GM20000 (cell line): Measurements from ENCODE around the gene ARHGAP23.

Experiments used
- DNase-seq: peaks from one replicate; pipeline ENCODE4 v3.0.0; 2012; ENCODE audit warnings: low spot score
- TF ChIP-seq, protein P1 (sequence below): IDR thresholded peaks from 2 replicates; pipeline ENCODE4 v1.5.1; 2012; ENCODE audit warnings: mild to moderate bottlenecking, control low read depth; ENCODE audit errors: extremely low read depth, missing control alignments

The ARHGAP23 gene

DNA sequence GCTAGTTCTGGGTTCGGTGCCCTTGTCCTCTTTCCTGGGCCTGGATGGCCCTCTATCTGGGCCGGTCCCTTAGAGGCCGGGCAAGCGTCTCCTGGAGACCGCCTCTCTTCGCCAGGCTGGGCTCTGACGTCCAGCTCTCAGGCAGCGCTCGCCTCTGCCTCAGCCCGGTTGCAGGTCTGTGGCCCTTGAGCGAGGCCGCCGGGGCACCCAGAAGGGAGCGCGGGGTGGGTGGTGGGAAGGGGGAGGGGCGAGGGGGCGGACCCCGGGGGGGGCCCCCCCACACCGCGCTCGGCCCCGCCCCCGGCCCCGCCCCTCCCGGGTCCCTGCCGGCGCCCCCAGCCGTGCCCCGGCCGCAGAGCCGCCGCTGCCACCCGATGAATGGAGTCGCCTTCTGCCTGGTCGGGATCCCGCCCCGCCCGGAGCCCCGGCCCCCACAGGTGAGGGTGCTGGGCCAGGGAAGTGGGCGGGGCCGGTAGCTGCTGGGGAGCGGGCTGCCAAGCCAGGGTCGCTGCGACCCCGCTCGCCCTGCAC, at the start of gene ARHGAP23:
ARHGAP23 (plus strand) TSS at position 353 of the 531 bp plus-strand sequence; CDS start at position 375, 22 bp downstream.
- TF ChIP-seq, protein P1, sequence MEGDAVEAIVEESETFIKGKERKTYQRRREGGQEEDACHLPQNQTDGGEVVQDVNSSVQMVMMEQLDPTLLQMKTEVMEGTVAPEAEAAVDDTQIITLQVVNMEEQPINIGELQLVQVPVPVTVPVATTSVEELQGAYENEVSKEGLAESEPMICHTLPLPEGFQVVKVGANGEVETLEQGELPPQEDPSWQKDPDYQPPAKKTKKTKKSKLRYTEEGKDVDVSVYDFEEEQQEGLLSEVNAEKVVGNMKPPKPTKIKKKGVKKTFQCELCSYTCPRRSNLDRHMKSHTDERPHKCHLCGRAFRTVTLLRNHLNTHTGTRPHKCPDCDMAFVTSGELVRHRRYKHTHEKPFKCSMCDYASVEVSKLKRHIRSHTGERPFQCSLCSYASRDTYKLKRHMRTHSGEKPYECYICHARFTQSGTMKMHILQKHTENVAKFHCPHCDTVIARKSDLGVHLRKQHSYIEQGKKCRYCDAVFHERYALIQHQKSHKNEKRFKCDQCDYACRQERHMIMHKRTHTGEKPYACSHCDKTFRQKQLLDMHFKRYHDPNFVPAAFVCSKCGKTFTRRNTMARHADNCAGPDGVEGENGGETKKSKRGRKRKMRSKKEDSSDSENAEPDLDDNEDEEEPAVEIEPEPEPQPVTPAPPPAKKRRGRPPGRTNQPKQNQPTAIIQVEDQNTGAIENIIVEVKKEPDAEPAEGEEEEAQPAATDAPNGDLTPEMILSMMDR = no peak
- peak; percentile 76 for DNase-seq

DNA sequence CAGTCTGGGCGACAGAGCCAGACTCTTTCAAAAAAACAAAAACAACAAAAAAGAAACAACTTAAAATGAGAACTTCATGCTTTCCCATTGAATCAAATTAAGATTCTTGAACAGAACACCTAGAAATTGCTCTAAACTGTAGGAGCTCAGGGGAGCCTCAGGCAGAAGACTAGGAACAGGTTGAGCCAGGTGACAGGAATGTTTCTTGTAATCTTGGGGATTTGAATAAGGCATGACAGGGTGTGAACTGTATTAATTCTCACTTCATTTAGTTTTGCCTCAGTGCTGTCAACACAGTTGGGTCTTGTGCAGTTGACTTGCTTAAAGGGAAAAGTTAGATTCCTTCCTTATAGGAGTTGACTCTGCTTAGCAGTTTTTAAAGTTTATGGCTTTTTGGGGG, 48.8 kb upstream of the ARHGAP23 start:
- no peak for DNase-seq
- TF ChIP-seq, protein P1 = no peak

DNA sequence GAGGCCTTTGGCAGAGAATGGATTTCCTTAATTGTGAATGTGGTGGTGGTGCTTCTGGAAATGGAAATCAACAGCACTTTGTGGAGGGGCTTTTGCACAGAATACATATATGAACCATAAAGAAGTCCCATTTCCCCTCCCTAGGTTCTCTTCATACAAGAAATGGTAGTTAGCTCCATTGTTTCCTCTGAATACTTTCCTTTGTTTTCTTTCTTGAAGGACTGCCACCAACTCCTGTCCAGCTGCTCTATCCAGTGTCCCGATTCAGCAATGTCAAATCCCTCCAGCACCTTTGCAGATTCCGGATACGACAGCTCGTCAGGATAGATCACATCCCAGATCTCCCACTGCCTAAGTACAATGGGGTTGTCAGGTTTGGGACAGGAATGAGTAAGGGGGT, 33.2 kb upstream of the ARHGAP23 start:
- DNase-seq = no peak
- TF ChIP-seq, protein P1 = no peak

DNA sequence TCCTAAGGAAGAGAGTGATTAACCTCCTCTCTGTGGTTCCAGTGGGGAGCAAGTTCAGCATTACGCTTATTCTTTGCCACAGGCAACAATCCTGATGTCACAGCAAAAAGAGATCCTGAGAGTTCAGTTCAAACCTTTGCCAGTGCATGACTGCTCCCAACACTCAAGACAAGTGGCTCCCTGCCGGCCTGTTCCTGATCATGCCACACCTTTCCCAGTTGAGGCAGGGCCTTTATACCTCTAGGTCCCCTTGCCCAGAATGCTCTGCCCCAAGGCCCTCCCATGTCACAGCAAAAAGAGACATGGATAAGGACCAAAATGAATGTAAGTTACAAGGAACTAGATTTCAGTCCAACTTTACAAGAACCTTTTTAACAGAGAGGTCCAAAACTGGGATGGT, 31.0 kb upstream of the ARHGAP23 start:
- no peak for DNase-seq
- TF ChIP-seq, protein P1 = no peak

DNA sequence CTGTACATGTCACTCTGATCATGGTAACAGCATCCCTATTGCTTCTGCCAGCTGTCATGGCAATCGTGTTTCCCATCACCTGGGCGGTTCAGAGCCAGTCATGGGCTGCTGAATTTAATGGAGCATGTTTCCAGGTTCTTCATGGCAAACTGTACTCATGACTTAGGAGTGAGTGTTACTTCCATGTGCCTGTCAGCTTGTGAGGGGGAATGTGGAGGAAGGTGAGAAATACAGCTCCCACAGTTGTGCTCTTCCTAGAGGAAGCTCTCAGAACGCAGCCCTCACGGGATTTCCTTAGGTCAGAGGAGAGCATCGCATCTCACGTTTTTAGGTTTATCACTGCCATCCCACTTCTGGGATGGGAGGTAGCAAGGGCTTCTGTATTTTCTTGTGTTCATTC, 28.0 kb upstream of the ARHGAP23 start:
- TF ChIP-seq, protein P1 = no peak
- no peak for DNase-seq

DNA sequence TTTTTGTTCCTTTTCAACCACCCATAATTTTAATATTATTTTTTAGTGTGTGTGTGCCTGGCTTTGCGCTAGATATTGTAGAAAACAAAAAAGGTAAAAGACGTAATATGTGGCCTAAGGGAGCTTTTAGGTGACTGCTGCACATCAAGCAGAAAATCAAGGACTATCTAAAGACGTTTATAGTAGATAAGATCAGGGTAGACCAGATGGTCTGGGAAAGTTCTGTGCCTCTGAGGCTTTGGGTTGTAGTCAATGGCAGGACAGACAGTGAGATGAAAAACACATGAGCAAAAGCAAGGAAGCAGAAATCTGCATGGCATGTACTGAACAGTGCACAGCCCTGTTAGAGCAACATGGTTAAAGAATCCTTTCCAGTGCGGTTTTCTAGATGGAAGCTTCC, 26.8 kb upstream of the ARHGAP23 start:
- no peak for DNase-seq
- TF ChIP-seq, protein P1 = no peak

- TF ChIP-seq, protein P1 = no peak
- DNase-seq = no peak
These were observed 25.4 kb upstream of the ARHGAP23 start for GRCh38 chr17:38402897-38403296.
